Measurements from ENCODE around the gene NCAPD2.
A peak's percentile ranks its signal among the peaks of the same experiment; 100 is the strongest.
"Not testable (repeated sequence)": the region's sequence is repeated elsewhere in the genome, so short reads cannot be mapped to it uniquely, and the experiment has no call there.

Gene NCAPD2

DNA sequence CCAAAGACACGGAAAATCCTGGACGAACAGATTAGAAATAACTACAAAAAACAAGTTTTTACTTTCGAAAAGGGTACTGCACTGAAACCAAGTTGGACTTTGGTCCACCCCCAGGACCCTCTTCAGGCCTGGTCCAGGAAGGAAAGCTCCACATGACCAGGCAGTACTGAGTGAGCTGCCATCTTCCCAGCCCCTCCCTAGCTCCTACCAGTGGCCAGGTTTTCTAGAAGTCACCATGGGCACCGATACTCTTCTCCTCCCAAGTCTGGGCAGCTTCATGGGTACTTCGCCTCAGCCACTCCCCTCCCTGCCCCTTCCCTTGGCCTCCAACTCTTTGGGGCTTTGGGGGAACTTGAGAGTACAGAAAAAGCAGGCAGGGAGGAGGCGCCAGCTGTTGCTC, 30.0 kb upstream of the NCAPD2 start:
- DNase-seq: no peak

DNA sequence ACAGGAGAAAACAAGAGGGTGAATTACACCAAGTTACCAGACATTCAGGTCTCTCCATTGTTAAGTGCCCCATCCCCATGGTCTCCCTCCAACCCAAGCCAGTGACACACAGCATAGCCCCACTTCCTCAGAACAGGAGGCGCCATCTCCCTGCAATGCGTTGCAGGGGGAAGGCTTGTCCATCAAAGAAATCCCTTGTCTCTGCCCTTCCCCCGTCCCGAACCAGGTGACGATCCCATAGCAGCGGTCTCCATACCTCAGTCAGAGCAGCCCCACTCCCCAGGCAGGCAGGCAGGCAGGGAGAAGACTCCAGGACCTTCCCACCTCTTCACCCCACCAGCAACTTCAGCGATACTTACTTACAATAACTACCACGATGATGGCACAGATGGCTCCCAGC, 29.4 kb upstream of the NCAPD2 start:
- DNase-seq: no peak

DNA sequence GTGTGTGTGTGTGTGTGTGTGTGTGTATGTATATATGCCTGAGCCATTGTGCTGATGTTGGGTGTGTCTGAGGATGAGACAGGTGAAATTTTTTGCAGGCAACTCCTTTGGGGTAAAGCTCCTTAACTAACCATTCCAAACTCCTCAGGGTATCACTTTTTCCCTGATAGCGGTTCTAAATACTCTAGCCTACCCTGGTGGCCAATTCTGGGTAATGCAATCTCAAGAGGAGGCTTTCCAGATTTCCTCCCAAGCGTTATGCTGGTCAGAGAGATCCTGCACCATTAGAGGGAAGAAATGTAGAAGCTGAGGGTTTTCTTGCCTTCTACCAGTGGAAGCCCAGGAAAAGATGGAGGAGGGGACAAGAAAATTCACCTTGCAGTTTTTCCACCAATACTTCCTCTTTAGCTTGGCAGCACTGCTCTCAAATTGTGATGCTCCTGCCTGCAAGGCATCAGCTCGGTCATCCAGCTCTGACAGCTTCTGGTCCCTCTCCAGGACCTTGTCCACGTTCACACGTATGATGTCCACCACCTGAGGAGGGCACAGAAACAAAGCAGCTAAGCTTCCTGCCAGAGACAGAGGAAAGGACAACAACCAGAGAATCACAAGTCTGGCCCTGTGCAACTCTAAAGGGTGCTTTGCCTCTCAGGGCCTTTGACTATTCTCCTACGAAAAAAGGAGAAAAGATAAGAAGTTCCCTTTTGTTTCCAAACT, 28.3 kb upstream of the NCAPD2 start:
- no peak for DNase-seq

DNA sequence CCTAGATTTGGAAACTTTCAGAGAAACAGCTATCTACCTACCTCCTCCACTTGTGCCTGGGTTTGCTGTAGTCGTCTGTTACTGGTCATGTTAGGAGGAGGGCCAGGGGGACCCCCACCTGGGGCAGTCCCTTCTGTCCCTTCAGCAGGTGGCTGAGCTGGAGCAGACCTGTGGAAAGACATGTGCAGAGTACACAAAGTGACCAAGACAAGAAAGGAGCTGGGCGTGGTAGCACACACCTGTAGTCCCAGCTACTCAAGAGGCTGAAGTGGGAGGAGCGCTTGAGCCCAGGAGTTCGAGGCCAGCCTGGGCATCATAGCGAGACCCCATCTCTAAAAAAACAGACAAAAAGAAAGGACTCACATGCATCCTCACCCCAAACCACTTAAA, 27.7 kb upstream of the NCAPD2 start:
- DNase-seq: no peak

DNA sequence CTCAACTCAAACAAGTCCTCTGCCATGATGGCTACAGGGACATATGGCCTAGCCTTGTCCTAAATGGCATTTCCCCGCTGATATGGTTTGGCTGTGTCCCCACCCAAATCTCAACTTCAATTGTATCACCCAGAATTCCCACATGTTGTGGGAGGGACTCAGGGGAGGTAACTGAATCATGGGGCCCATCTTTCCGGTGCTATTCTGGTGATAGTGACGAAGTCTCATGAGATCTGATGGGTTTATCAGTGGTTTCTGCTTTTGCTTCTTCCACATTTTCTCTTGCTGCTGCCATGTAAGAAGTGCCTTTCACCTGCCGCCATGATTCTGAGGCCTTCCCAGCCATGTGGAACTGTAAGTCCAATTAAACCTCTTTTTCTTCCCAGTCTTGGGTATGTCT, 27.2 kb upstream of the NCAPD2 start:
- DNase-seq: not testable (repeated sequence)

DNA sequence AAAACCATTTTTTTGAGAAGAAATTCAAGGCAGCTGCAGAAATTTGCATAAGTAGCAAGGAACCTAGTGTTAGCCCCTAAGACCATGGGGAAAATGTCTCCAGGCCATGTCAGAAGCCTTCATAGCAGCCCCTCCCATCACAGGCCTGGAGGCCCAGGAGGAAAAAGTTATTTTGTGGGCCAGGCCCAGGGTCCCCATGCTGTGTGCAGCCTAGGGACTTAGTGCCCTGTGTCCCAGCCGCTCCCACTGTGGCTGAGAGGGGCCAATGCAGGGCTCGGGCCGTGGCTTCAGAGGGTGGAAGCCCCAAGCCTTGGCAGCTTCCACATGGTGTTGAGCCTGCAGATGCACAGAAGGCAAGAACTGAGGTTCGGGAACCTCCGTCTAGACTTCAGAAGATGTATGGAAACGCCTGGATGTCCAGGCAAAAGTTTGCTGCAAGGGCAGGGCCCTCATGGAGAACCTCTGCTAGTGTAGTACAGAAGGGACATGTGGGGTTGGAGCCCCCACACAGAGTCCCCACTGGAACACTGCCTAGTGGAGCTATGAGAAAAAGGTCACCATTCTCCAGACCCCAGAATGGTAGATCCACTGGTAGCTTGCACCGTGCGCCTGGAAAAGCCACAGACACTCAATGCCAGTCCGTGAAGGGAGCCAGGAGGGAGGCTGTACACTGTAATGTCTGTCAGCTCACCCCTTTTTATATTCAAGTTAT, 26.2 kb upstream of the NCAPD2 start:
- DNase-seq: not testable (repeated sequence)

DNA sequence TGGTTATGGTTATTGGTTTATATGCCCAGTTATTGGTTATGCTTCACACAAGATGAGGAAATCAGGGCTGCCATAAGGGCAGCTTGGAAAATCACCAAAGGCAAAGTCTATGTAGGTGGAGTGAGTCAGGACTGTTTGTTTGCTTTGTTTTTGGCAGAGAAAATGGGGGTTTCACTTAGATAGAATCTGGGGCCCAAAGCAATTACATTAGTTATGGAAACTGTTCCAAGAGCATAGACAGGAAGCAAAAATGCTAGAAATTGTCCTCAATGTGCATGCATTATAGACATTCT, 25.7 kb upstream of the NCAPD2 start:
- DNase-seq: no peak

DNA sequence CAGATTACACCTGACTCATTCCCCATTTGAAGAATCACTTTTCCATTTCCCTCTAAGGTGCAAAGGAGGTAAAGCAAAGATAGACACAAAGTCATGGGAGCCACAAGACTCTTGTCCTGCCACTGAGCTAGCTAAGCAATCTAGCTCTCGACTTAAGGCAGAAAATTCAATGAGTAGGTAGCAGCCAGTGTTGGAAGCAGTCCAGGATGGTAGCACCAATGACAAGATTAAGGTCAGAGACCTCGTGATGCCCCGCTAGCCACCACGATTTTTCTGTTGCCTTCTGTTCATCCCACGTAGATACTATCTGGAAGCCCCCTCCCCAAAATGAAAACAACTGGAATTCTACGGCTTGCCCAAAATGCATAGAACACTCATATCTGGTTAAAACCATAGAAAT, 24.8 kb upstream of the NCAPD2 start:
- no peak for DNase-seq

DNA sequence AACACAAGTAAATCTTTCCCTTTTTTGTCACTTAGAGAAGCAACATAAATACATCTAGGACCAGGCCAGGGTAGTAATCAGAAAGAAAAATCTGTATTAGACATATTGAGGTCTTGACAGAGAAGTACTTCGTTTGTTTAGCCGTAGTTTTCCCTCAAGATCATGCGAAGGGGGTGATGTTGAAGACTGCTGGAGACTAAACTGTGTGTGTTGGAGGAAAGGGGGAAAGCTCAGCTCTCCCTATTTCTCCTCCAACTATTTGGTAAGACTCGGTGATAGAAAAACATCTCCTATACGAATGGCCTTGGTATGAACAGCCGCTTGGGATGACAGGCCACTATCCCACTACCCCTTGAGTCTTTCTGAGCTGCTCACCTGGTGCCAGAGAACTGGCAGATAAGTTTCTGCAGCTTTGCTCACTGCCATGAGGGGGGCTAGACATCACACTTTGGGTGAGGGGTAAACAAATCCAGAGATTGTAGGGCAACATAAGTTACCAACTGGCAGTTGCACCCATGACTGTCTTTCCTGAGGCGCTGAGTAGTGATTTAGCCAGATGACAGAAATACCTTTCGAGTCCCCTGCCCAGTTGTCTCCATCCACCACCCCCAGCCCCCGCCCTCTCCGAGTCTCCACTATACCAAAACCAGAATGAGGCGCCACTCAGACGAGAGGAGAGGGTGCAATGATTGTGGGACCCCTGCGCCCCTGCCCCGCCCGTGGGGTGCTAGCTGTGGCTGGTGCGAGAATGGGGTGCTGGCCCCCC, 24.1 kb upstream of the NCAPD2 start:
- no peak for DNase-seq

DNA sequence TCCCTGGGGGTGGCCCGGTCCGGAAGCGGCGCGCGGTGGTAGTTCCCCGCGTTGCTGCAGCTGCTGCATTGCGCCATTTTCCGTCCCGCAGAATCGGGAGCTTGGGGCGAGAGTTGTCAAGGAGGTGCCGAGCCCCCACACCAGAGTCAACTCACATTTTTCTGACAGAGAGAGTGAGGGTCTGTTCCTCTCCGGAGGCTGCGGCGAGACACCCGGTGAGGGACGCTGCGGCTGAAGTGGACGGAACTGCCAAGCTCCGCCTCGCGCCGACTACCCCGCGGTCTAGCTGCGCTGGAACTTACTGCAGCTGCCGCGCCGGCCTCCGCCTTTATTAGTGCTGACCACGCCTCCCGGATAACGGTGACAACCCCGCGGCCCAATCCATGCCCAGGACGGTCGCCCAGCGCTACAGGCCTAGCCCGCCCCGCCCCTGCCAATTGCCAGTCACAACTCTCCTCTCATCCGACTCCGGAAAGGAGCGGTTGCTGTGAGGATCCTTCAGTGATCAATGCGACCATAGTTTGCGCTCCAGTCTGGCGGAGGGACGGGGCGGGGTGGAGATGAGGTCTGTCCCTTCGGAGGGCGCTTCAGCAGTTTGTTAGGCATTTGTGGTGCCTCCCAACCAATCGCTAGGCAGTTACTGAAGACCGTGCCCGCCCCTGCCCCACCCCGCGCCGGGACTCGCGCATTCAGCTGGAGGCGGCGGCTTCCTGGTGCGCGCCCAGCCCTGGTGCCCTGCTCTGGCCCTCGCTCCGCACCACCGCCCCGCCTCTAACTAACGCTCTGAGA, 23.3 kb upstream of the NCAPD2 start, which contains the start of gene VAMP1:
Gene VAMP1, minus strand, starts transcription at position 303 of the 789 bp plus-strand sequence. Its CDS starts 146 bp downstream, at position 157.
- peak; percentile 94 for DNase-seq

DNA sequence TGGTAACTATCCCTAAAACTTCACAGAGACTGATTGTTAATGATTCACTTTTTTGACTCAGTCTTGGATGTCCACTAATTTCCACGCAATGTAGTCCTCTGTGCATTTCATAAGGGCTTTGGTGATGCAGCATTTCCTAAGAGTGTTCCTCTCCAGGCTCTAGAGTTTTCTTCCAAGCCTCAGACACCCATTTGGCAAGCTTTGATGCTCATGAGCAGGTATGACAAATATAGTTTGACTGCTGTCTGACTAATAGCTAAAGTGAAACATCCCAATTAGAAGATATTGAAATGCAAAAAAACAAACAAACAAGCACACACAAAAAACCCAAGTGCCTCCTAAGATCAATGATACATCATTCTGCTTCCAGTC, 21.9 kb upstream of the NCAPD2 start:
- DNase-seq: no peak

DNA sequence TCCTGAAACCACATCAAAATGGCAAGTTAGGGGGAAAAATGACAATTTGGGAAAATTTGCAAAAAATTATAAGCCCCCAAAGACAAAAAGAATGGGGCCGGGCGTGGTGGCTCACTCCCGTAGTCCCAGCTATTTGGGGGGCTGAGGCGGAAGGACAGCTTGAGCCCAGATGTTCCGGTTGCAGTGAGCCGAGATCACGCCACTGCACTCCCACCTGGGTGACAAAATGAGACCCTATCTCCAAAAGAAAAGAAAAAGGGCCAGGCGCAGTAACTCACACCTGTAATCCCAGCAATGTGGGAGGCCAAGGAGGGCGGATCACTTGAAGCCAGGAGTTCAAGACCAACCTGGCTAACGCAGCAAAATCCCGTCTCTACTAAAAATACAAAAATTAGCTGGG, 21.4 kb upstream of the NCAPD2 start:
- DNase-seq: no peak

DNA sequence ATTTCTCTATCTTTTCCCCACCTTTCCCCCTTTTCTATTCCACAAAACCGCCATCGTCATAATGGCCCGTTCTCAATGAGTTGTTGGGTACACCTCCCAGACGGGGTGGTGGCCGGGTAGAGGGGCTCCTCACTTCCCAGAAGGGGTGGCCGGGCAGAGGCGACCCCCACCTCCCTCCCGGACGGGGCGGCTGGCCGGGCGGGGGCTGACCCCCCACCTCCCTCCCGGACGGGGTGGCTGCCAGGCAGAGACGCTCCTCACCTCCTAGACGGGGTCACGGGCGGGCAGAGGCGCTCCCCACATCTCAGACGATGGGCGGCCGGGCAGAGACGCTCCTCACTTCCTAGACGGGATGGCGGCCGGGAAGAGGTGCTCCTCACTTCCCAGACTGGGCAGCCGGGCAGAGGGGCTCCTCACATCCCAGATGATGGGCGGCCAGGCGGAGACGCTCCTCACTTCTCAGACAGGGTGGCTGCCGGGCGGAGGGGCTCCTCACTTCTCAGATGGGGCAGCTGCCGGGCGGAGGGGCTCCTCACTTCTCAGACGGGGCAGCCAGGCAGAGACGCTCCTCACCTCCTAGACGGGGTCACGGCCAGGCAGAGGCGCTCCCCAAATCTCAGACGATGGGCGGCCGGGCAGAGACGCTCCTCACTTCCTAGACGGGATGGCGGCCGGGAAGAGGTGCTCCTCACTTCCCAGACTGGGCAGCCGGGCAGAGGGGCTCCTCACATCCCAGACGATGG, 18.5 kb upstream of the NCAPD2 start:
- DNase-seq: not testable (repeated sequence)

DNA sequence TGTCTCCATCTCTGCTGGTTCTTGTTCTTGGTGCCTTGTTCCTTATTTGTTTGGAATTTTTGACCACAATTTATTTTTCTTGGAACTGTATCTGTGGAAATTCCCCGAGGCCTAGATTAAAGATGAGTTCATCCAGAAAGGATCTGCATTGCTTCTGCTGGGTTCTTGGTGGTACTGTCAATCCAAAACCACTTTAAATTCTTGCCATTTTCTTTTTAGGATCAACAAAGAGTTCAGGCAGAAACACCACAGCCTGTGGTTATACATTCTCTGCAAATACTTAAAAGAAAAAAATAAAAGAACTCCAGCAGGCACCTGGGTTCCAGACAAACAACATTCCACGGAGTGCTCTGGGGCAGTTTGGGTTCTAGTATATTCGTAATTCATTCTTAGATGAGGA, 17.4 kb upstream of the NCAPD2 start:
- DNase-seq: no peak

DNA sequence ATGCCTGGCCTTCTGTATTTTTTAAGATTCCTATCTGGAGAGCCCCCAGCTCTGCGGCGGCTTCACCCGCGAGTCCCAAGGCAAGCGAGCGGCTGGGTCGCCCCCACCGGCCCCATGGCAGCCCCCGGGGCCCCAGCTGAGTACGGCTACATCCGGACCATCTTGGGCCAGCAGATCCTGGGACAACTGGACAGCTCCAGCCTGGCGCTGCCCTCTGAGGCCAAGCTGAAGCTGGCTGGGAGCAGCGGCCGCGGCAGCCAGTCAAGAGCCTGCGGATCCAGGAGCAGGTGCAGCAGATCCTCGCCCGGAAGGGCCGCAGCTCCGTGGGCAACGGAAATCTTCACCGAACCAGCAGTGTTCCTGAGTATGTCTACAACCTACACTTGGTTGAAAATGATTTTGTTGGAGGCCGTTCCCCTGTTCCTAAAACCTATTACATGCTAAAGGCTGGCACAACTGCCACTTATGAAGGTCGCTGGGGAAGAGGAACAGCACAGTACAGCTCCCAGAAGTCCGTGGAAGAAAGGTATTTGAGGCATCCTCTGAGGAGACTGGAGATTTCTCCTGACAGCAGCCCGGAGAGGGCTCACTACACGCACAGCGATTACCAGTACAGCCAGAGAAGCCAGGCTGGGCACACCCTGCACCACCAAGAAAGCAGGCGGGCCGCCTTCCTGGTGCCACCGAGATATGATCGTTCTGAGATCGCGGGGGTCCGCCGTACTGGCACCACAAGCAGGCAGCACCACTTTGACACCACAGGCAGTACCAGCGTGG, 16.1 kb upstream of the NCAPD2 start:
- DNase-seq: not testable (repeated sequence)

DNA sequence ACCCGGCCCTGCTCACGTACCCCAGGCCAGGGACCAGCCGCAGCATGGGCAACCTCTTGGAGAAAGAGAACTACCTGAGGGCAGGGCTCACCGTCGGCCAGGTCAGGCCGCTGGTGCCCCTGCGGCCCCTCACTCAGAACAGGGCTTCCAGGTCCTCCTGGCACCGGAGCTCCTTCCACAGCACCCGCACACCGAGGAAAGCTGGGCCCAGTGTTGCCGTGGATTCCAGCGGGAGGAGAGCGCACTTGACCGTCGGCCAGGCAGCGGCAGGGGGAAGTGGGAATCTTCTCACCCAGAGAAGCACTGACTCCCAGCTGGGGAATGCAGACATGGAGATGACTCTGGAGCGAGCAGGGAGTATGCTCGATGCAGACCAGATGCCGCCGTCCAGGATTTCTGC, 15.5 kb upstream of the NCAPD2 start:
- DNase-seq: no peak

DNA sequence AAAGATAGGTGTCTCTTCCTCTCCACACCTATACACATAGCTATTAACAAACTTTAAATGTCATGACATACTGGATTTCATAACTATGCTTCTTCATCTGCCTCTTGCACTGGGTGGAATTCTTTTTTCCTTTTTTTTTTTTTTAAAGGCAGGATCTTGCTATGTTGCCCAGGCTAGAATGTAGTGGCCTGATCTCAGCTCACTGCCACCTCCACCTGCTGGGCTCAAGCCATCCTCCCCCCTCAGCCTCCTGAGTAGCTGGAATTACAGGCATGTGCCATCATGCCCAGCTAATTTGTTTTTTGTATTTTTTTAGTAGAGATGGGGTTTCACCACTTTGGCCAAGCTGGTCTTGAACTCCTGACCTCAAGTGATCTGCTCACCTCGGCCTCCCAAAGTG, 5.7 kb upstream of the NCAPD2 start:
- no peak for DNase-seq

DNA sequence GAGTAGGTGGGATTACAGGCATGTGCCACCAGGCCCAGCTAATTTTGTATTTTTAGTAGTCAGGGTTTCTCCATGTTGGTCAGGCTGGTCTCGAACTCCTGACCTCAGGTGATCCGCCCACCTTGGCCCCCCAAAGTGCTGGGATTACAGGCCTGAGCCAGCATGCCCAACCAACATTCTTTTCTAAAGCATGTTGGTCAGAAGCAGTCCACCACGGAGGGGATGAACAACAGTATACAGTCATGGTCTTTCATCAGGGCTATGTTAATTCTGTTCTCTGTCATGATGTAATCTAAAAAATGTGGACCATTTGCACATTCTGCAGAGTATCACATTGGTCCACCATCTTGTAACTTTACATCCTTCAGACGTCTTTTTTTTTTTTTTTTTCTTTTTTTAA, 4.5 kb upstream of the NCAPD2 start:
- no peak for DNase-seq

DNA sequence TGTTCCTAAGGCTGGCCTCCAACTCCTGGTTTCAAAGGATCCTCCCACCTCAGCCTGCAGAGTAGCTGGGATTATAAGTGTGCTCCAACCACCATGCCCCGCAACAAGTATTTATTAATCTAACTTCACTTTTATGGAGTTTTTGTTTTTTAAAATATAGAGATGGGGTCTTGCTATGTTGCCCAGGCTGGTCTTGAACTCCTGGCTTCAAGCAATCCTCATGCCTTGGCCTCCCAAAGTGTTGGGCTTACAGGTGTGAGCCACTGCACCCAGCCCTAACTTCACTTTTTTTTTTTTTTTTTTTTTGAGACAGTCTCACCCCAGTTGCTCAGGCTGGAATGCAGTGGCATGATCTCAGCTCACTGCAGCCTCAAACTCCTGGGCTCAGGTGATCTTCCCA, 3.2 kb upstream of the NCAPD2 start:
- not testable (repeated sequence) for DNase-seq

DNA sequence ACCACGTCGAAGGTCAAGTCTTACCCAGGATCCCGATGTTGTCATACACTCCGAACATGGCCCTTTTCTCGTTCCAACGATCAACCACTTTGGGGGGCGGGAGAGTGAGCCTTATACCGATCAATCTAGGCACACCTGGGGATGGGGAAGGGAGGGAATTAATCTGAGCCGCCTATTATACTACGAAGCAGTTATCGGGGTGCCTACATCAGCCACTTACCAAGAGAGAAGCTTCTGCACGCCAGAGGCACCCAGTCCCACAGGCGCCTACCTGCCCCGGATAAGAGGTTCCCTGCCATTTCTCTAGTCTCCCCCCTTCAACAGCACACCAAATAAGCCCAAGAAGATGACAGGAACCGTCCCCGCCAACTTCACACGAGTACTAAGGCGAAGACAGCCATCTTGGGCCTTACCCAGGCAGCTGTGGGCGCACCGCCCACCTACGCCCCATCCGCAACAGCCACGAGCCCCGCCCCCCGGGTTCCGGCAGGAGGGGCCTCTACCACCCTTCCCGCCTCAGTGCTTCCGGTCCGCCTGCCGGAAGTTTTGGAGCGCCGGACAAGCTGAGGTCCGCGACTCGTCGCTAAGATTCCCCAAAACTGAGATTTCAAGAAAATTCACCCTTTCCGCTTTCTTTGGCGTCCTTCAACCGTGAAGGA, 935 bp upstream of the NCAPD2 start, which contains the start of gene MRPL51:
Gene MRPL51, minus strand, starts transcription at position 425 of the 659 bp plus-strand sequence. Its CDS starts 126 bp downstream, at position 299.
- DNase-seq: peak; percentile 96

DNA sequence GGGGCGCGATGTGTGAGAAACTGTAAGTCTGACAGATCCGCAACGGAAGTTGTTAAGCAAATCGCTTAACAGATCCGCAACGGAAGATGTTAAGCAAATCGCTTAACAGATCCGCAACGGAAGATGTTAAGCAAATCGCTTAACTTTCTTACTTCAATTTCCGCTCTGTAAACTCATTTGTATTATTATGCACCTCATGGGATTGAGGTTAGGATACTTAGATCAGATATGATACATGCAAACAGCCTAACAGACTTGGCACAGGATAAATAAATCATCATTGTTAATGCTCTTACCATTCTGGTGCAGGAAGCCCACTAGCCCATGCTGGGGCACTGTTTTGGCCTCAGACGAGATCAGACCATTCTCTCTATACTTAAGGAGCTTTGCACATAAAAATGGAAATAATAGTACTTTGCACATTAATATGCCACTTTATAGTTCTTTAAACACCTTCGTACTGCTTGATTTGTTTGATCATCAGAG, 399 bp downstream of the NCAPD2 start:
- no peak for DNase-seq
